Mononuclear cell (primary cell): ENCODE data around the gene ADARB2. TPM values are rescaled to one million over a fixed set of nuclear protein-coding genes. Genes with fewer than 3 reads are reported as not detected.

ENCODE experiments used
- H3K27me3 ChIP-seq: 2 replicates; pipeline ENCODE4 v1.6.0; 2011; ENCODE audit warnings: low read length, control low read depth; ENCODE audit not compliant: insufficient read depth
- H3K4me1 ChIP-seq: 2 replicates; pipeline ENCODE4 v1.5.1; 2011; ENCODE audit warnings: mild to moderate bottlenecking, low read length, control low read depth; ENCODE audit not compliant: insufficient read depth
- H3K4me3 ChIP-seq: 2 replicates; pipeline ENCODE4 v1.5.1; 2011; ENCODE audit warnings: mild to moderate bottlenecking, low read length, moderate library complexity
- H3K9me3 ChIP-seq: 2 replicates; pipeline ENCODE4 v1.5.1; 2011; ENCODE audit warnings: low read depth, mild to moderate bottlenecking, control low read depth, low read length
- total RNA-seq: library from RNA; depleted of rRNA; stranded (reverse); fragments of >200 nt; gene quantifications from one replicate; pipeline ENCODE4 v1.2.3, GENCODE V29; 2012

Gene ADARB2
- total RNA-seq, 1 donor: under 0.01 TPM

GRCh38 chr10:1310271-1310789 lies 427.0 kb downstream of the ADARB2 start:
- H3K4me1 ChIP-seq: no peaks in the 10 kb centered on the region

DNA sequence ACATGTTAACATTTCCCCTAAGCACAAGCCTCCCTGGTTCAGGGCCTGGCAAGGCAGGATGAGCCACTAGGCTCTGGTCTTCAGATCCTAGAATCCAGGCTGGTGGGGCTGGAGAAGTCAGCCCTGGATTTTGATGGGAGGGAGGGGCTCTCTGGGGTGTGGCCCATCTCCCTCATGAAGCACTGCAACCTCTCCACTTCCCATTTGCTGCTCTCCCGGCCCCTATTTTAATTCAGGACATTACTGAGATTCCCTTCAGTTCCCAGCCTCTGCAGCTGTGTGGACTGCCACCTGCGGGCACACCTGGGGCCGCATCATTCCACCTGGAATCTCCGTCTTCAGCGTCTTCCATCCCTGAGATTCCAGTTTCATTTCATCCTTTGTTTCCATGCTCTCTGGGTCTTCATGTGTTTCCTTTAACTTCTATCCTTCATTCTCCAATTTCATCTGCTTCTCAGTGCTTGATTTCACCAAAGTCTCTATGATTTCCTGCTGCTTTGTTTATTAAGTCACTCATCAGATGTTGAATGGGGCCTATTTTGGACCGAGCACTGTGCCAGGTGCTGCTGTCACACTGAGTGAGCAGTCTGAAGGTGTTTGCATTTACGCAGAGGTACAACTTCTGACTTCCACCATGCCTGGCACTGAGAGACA lies 427.6 kb downstream of the ADARB2 start:
- H3K27me3 ChIP-seq: no peaks in the 10 kb centered on the region

More at GRCh38 chr10:1310271-1310789, 427.0 kb downstream of the ADARB2 start:
- Histone ChIP-seq H3K9me3 (no peaks in the 10 kb centered on the region), H3K27me3 (no peaks in the 10 kb centered on the region), H3K4me3 (no peak overlapping the region)

DNA sequence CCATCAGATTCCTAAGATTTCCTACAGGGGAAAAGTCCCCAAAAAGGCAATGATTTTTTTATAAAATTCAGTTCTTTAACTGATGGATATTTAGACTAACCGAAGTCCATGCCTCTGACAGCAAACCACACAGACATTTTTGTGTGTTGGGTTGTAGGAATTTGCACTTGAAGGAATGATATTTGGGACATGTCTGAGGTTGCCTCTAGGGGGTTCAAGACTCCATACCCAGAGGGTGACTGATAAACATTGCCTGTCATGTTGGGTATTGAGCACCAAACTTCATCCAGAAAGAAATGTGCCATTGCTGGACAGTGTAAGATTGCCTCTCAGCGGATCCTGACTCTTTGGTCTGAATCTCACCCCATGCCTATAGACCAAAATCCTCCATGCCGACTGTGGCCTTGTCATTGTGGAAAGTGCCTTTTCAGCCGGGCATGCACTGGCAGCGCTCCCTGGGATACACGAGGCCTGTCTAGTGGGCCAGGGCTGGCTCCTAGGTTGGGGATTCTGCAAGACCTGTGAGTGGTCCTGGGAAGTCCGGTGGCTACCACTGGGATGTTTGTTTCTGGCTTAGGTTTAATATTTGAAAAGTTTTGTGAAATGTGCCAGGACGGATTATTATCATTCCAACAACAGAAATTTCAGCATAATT lies 428.2 kb downstream of the ADARB2 start:
- H3K9me3 ChIP-seq: no peaks in the 10 kb centered on the region
- no peaks in the 10 kb centered on the region for H3K4me1 ChIP-seq
- H3K27me3 ChIP-seq: no peaks in the 10 kb centered on the region
- H3K4me3 ChIP-seq: no peak overlapping the region

More for the DNA sequence above, 427.6 kb downstream of the ADARB2 start:
- H3K9me3 ChIP-seq: no peaks in the 10 kb centered on the region
- no peak overlapping the region for H3K4me3 ChIP-seq
- no peaks in the 10 kb centered on the region for H3K4me1 ChIP-seq

- Histone ChIP-seq H3K27me3 (no peaks in the 10 kb centered on the region), H3K4me3 (no peak overlapping the region), H3K4me1 (no peaks in the 10 kb centered on the region), H3K9me3 (no peaks in the 10 kb centered on the region)
Measured at GRCh38 chr10:1308173-1308961, 429.0 kb downstream of the ADARB2 start.

GRCh38 chr10:1301143-1301542 lies 436.2 kb downstream of the ADARB2 start:
- H3K4me3 ChIP-seq: no peak overlapping the region
- no peaks in the 10 kb centered on the region for H3K9me3 ChIP-seq
- peaks cover 3% of the 10 kb centered on the region for H3K27me3 ChIP-seq
- H3K4me1 ChIP-seq: no peaks in the 10 kb centered on the region

DNA sequence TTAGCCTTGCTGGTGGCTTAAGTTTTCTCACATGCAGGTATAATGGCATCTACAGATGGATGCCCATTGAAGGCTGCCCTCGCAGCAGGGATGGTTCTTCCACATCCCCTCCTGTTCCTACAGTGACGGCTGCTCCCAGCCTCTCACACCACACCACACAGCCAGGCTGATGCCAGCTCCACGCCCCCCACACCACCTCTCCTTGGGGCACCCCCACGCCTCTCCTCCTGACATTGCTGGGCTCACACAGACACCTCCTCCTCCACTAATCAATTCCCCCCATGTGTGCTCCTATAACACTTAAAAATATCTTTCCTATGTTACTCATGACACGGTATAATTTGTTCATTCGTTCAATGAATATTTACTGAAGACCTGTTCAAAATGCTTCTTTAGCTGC lies 437.1 kb downstream of the ADARB2 start:
- no peaks in the 10 kb centered on the region for H3K9me3 ChIP-seq
- H3K4me3 ChIP-seq: no peak overlapping the region
- no peaks in the 10 kb centered on the region for H3K4me1 ChIP-seq
- peaks cover 3% of the 10 kb centered on the region for H3K27me3 ChIP-seq

DNA sequence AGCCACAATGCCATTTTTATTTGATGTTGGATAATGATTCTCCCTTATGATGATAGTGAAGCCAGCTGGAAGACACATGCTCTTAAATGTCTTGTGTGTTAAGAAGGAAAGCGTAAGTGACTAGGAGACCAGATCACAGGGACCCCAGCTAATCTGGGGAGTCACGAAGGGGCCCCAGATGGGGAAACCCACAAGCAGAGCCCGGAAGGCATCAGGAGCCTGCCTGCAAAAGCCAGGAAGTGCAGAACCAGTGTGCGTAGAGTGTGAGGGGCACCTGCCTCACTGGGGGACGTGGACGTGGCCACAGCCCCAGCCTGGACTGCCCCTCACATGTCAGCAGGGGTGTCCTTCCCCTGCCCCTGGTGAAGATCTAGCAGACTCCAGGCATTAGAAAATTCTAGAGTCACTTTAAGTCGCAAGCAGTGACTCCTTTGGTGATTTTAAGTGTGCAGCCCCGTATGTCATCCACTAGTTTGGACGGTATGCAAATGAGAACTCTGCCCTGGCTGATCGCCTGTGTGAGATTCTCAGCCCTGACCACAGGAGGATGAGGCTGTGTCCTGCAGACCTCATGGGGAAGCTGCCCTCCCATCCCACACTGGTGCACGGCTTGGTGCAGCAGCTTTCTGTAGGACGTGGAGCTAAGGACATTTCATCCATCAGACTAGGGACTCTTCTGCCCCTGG lies 438.1 kb downstream of the ADARB2 start:
- Histone ChIP-seq H3K4me1 (no peaks in the 10 kb centered on the region), H3K27me3 (peaks cover 3% of the 10 kb centered on the region), H3K4me3 (no peak overlapping the region), H3K9me3 (no peaks in the 10 kb centered on the region)

- Histone ChIP-seq H3K4me3 (no peak overlapping the region), H3K4me1 (no peaks in the 10 kb centered on the region), H3K9me3 (no peaks in the 10 kb centered on the region), H3K27me3 (peaks cover 3% of the 10 kb centered on the region)
Measured at GRCh38 chr10:1297566-1298301, 439.6 kb downstream of the ADARB2 start.

DNA sequence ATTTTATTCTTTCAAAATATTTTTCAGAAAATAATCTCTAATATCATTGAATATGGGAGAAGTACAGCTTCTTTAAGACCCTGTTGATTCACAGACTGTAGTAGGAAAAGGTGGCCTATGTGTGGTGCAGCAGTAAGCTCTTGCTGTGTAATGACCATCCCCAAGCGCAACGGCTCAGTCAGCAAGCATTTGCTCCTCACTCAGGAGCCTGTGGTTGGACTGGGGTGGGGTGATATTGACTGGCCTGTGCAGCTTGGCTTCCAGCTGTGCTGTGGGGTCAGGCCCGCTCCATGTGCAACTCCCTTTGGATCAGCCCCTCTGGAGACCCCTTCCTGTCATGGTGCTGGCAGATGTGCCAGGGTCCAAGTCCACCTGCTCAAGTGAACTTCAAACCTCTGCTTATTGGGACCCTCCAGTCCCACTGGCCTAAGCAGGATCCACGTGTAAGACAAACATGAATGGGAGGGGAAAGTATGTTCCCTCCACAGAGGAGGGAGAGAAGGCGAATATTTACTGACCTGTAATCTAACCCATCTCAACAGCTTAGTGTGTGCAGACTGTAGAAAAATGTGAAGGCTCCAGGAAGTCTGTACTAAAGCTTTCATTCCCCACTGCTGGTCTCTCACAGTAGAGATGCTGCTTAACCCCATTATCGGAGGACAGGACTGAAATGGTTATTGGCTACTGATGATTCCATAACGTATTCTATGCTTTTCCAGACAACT lies 441.4 kb downstream of the ADARB2 start:
- Histone ChIP-seq H3K9me3 (no peaks in the 10 kb centered on the region), H3K4me1 (no peaks in the 10 kb centered on the region), H3K4me3 (no peak overlapping the region), H3K27me3 (no peaks in the 10 kb centered on the region)

GRCh38 chr10:1294748-1295147 lies 442.6 kb downstream of the ADARB2 start:
- no peak overlapping the region for H3K4me3 ChIP-seq
- H3K9me3 ChIP-seq: no peaks in the 10 kb centered on the region
- H3K27me3 ChIP-seq: no peaks in the 10 kb centered on the region
- no peaks in the 10 kb centered on the region for H3K4me1 ChIP-seq

DNA sequence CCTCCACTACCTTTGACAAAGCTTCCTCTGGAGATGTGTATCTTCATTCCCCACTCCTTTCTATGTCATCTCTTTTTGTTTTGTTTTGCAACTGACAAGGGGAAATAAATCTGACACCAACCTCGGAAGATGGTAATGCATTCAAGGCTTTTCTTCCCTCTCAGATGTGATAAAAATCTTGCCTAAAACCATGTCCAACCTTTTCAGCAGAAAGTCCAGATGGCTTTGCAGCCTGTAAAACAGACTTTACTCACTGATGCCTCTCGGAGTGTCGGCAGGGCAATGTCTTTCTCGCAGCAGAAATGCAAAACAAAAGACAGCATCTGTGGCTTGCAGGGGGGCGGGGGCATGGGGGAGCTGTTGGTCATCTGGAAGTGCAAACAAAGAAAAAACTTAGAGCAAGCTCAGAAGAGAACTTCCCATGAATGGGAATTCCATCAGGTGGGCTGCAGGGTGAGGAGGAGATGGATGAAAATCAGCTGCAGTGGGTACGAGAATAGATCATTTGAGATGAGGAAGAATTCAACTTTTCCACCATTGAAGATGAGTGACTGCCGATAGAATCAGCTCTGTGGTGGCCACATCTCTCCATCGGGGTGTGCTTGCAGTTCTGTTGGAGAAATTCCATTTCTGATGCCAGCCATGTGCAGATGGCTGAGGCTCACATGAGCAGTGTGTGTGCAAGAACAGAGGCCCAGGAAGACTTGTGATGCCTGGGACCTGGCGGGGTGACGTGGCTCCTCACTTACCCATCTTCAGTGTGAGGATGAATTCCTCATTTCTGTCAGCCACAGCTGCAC lies 443.5 kb downstream of the ADARB2 start:
- H3K4me1 ChIP-seq: no peaks in the 10 kb centered on the region
- no peaks in the 10 kb centered on the region for H3K27me3 ChIP-seq
- no peak overlapping the region for H3K4me3 ChIP-seq
- no peaks in the 10 kb centered on the region for H3K9me3 ChIP-seq

DNA sequence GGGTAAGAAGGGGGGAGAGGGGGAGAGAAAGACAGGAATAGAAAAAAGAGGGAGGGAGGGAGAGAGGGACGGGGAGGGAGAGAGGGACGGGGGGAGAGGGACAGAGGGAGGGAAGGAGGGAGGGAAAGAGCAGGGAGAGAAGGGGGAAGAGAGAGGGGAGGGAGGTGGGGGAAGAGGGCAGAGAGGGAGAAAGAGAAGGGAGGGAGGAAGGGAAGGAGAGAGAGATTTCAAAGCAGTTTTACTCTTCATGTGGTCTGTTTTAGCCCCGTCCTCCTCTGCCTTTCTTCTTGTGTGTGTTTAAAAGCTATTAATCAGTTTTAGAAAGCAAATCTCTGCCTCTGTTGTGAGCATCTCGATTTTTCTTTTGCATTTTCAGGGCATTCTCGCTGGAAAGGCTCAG lies 444.2 kb downstream of the ADARB2 start:
- H3K9me3 ChIP-seq: no peaks in the 10 kb centered on the region
- H3K4me3 ChIP-seq: no peak overlapping the region
- no peaks in the 10 kb centered on the region for H3K27me3 ChIP-seq
- no peaks in the 10 kb centered on the region for H3K4me1 ChIP-seq

DNA sequence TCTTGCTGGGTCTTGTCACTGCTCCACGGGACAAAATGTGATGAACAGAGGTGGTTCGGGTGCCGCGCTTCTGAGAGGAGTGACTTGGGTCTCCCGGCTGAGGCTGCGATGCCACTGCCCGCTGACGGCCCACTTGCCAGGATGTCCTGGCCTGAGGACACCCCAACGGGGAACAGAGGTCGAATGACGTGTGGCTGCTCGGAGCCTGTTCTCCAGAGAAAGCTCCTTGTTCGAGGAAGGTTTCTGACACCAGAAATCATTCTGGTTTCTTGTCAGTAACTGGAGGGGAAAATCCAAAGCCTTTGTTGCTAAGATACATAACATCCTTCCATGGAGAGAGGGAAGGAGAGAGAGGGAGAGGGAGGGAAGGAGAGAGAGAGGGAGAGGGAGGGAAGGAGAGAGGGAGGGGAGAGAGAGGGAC lies 444.7 kb downstream of the ADARB2 start:
- H3K9me3 ChIP-seq: no peaks in the 10 kb centered on the region
- H3K27me3 ChIP-seq: no peaks in the 10 kb centered on the region
- no peaks in the 10 kb centered on the region for H3K4me1 ChIP-seq
- H3K4me3 ChIP-seq: no peak overlapping the region
